RPMI8226 (cell line): ENCODE measurements around the gene STMND1.

Experiments
- DNase-seq: peaks from one replicate; pipeline ENCODE4 v3.0.0-alpha.2; 2015

Gene STMND1

GRCh38 chr6:17099401-17100059 is 2.3 kb upstream of the STMND1 start:
- no peak for DNase-seq

DNA sequence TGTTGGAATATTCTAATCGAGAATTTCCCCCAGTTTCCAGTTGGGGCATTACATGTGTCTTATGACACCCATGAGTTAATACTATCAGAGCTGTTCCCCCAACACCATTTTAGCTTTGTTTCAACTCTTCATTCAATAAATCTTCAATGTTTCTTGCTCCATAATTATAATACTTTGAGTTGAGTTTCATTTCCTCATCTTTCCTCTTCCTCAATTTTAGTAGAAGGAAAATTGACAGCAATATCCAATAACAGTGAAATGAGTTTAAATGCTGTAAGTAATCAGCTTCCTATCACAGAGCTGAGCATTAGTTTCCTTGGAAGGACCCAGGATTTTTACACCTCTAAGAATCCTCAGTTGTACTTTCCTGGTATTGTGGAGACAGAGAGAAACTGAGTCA is 1.0 kb upstream of the STMND1 start:
- no peak for DNase-seq

DNA sequence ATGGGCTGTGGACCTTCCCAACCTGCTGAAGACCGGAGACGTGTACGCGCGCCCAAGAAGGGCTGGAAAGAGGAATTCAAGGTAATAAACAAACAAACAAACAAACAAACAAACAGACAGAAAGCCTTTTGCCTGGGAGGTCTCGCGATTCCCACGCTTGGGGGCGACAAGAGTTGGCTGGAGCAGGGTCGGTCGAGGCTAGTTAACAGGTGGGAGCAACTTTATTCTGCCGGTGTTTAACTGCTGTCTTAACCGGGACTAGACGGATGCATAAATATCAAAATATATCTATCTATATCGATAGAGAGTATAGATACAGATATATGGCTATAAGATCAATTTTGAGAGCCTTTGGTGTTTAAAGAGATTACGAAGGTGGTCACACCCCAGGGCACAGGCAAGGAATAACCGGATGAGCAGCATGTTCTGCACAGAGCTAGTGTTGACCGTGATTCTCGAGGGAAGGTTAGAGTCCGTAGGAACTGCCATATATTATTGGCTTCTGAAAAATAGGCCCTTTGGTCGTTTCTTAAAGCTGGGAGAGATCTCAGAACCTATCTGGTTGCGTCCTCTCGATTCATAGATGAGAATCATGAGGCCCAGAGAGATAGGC is 514 bp downstream of the STMND1 start:
- no peak for DNase-seq

- DNase-seq = peak; percentile 19
Observed at GRCh38 chr6:17103715-17104114, 1.9 kb downstream of the STMND1 start.

- no peak for DNase-seq
Observed at GRCh38 chr6:17107863-17108262, 6.0 kb downstream of the STMND1 start.

GRCh38 chr6:17115251-17116116 is 13.6 kb downstream of the STMND1 start:
- DNase-seq = no peak

DNA sequence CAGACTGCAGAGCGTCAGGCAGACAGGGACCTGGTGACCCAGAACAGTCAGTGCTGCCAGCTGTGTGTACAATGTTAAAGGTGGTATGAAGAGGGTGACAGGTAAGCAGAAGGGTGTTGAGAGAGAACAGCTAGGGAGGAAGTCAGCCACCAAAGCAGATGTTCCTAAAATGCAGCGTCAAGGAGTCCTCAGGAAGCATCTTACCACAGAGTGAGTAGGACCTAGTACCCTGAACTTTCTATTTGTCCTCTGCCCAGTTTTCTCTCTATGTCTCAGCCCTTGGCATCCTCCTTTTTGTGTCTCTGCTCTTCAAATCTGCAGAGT is 14.2 kb downstream of the STMND1 start:
- DNase-seq = peak; percentile 10

DNA sequence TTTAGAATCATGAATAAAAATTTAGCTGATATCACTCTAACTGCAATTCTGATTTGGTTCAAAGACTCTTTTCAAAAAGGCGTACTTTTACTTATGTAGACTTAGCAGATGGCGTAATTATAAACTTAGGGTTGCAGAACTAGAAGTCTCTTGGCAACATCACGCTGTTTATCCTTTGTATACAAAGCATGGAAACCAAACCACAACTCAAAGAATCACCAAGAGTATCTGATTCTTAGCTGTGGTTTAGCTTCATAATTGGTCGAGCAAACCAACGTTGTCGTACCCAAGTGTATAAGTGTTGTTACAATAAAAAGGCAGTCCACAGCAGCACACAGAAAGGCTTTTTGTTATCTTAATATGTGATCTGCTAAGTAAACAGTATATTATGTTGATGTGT is 18.2 kb downstream of the STMND1 start:
- DNase-seq = no peak

DNA sequence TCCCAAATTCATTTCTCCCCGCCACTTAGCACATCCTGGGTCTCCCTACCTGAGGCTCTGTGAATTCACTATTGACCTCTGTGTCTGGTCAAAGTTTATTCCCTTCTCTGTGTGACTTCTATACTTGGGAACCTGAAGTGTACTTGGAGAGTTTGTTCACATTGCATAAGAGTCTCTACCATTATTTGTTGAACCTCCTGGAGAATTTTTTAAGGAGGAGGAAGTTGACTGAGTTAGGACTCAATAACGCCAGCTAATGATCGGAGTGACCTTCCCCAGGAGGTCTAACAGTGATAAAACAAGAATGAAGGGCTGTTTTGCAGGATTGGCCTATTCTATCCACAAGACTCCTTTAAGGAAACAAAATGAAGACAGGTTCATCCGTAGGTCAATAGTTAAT is 23.6 kb downstream of the STMND1 start:
- DNase-seq = no peak

DNA sequence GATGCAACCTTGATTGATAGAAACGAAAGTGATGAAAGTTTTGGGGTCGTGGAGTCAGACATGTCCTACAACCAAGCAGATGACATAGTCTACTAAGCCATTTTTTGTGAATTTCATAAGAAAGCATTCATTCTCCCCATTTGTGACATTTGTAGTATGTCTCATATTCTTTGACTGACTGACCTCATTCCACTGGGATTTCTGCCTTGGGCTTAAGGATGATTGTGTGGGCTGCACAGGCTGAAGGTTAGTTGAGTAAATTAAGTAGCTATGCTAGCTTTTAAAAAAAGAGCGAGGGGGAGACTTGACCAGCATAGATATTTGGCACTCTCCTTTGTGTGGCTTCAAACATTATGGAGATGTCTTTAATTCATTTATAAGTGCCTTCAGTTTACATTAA is 28.9 kb downstream of the STMND1 start:
- no peak for DNase-seq

GRCh38 chr6:17132967-17133366 is 31.1 kb downstream of the STMND1 start:
- DNase-seq = no peak

DNA sequence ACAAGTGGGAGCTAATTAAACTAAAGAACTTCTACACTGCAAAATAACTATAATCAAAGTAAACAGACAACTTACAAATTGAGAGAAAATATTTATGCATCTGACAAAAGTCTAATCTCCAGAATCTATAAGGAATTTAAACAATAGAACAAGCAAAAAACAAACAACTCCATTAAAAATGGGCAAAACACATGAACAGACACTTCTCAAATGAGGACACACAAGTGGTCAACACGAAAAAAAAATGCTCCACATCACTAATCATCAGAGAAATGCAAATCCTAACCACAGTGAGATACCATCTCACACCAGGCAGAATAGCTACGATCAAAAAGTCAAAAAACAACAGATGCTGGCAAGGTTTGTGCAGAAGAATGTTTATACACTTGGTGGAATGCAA is 36.2 kb downstream of the STMND1 start:
- DNase-seq = no peak

- DNase-seq = no peak
Observed at GRCh38 chr6:17144016-17144415, 42.2 kb downstream of the STMND1 start.

GRCh38 chr6:17149571-17149970 is 47.7 kb downstream of the STMND1 start:
- no peak for DNase-seq

DNA sequence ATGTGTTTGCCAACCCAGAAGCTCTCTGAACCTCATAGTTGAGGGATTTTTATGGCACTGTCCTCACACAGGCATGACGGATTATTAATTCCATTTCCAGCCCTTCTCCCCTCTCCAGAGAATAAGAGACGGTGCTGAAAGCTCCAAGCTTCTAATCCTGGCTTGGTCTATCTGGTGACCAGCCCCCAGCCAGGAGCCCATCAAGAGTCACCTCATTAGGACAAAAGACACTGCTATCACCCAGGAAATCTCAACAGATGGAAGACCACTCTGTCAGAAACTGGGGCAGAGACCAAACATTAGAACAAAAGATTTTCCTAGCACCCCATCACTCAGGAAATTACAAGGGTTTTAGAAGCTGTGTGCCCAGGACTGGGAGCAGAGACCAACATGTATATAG is 48.2 kb downstream of the STMND1 start:
- DNase-seq = no peak

DNA sequence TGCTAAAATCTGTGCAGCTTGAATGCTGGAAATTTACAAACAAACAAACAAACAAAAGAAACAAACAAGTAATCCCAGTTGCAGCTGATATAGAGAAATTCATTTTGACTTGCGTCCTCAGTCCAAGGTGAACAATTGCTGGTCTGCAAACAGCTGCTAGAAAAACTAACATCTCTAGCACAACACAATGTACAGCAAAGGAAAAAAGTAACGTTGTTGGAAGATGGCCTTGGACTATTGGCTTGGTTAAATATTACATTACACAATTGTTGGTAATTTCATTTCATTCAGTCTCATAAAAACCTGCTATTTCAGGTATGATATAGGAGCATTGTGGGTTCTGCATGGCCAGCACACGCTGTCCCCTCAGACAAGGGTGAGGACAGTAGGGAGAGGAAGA is 50.0 kb downstream of the STMND1 start:
- DNase-seq = no peak

GRCh38 chr6:17152703-17153102 is 50.9 kb downstream of the STMND1 start:
- DNase-seq = no peak

DNA sequence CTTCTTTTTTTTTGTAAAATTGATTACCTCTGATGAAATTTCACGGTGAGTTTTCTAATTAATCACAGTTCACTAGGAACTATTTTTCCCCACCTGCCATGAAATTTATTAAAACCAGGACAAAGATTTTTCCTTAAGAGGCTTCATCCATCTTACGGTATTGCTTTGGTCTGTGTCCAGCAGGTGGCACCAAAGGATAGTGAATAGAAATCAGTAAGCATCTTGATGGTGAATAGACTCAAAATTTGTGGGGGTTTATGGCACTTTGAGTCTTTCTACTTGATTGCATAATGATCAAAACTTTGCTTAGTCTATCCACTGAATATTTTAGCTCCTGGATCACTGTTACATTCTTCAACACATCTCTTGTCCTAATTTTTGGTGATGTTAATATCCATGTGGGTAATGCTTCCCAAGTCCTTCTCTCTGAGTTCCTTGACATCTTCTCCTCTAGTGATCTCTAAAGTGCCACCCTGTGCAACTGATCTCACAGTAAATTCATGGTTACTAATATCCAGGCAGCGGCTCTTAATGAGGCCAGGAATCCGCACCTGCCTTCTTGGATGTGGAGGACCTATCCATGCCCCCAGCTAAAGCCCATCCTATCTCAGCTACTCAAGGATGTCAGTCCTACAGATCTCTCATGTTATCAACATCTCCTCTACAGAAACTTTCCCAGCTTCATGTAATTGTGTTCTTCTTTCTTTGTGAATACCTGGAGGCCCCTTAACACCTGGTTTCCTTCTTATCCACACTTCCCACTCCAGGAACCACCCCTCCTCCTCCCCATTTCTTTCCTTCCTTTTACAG is 54.5 kb downstream of the STMND1 start:
- DNase-seq = peak; percentile 81

GRCh38 chr6:17156966-17157365 is 55.1 kb downstream of the STMND1 start:
- no peak for DNase-seq

- DNase-seq = no peak
Observed at GRCh38 chr6:17157617-17158016, 55.8 kb downstream of the STMND1 start.

GRCh38 chr6:17159240-17159639 is 57.4 kb downstream of the STMND1 start:
- DNase-seq = no peak

DNA sequence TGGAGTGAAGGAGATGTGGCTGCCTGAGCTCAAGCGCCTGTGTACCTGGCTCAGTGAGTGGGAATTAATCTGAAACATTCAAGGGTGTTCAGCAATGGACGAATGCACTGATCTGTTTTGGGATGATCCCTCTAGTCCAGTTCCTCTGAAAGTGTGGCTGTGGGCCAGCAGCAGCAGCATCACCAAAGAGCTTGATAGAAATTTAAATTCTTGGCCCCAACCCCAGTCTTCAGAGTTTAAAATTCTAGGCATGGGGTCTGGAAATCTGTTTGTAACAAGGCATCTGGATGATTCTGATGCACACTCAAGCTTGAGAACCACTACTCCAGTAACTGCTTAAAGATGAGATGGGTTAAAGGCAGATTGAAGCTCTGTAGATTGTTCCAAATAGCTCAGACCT is 59.2 kb downstream of the STMND1 start:
- DNase-seq = no peak

DNA sequence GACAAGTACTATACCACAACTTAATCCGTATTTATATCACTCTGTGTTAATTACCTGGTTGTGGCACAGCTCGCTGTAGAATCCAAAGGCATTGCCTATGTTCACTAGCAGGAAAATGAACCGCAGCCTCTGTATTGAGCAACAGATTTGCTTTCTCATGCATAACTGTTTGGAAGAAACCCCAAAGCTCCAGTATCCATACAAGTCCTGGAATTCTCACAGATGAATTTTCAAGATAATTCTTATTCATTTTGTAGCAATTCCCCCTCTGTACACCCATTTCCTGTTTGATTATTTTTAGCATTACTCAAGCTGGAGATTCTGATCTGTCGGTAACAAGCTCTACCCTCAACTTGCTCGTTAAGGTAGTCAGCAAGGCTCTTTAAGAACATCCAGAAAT is 63.5 kb downstream of the STMND1 start:
- DNase-seq = no peak
